ENCODE data around the gene COA5.

Gene COA5

GRCh38 chr2:98556344-98557033, 51.8 kb downstream of the COA5 start:
- H3K4me3 ChIP-seq (ENCODE audit: low read depth, low read length) = no peak overlapping the region
- no peak for DNase-seq (ENCODE audit: low read depth, low spot score)
- ChIA-PET POLR2A (no interaction called here), CTCF (interaction anchor here (0.6 kb wide), 1 partner anchor 13 kb away, joined by 4 read pairs; no protein-coding TSS in a partner anchor)
- TF ChIP-seq, protein P1, sequence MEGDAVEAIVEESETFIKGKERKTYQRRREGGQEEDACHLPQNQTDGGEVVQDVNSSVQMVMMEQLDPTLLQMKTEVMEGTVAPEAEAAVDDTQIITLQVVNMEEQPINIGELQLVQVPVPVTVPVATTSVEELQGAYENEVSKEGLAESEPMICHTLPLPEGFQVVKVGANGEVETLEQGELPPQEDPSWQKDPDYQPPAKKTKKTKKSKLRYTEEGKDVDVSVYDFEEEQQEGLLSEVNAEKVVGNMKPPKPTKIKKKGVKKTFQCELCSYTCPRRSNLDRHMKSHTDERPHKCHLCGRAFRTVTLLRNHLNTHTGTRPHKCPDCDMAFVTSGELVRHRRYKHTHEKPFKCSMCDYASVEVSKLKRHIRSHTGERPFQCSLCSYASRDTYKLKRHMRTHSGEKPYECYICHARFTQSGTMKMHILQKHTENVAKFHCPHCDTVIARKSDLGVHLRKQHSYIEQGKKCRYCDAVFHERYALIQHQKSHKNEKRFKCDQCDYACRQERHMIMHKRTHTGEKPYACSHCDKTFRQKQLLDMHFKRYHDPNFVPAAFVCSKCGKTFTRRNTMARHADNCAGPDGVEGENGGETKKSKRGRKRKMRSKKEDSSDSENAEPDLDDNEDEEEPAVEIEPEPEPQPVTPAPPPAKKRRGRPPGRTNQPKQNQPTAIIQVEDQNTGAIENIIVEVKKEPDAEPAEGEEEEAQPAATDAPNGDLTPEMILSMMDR (IDR thresholded peaks at IDR 0.05; ENCODE audit: insufficient read depth, low read length, missing control alignments) = no peak

GRCh38 chr2:98555696-98556095, 52.6 kb downstream of the COA5 start:
- TF ChIP-seq, protein P1 (IDR thresholded peaks at IDR 0.05; ENCODE audit: insufficient read depth, low read length, missing control alignments) = no peak
- POLR2A ChIA-PET = no interaction called here
- DNase-seq (ENCODE audit: low read depth, low spot score) = no peak
- CTCF ChIA-PET = no interaction called here
- no peak overlapping the region for H3K4me3 ChIP-seq (ENCODE audit: low read depth, low read length)

- POLR2A ChIA-PET = no interaction called here
- no peak overlapping the region for H3K4me3 ChIP-seq (ENCODE audit: low read depth, low read length)
These were observed 54.0 kb downstream of the COA5 start for GRCh38 chr2:98554116-98554861.

GRCh38 chr2:98552499-98553179, 55.7 kb downstream of the COA5 start:
- ChIA-PET POLR2A (no interaction called here), CTCF (no interaction called here)

More at GRCh38 chr2:98554116-98554861, 54.0 kb downstream of the COA5 start:
- CTCF ChIA-PET = no interaction called here
- DNase-seq (ENCODE audit: low read depth, low spot score) = no peak
- TF ChIP-seq, protein P1 (IDR thresholded peaks at IDR 0.05; ENCODE audit: insufficient read depth, low read length, missing control alignments) = no peak

DNA sequence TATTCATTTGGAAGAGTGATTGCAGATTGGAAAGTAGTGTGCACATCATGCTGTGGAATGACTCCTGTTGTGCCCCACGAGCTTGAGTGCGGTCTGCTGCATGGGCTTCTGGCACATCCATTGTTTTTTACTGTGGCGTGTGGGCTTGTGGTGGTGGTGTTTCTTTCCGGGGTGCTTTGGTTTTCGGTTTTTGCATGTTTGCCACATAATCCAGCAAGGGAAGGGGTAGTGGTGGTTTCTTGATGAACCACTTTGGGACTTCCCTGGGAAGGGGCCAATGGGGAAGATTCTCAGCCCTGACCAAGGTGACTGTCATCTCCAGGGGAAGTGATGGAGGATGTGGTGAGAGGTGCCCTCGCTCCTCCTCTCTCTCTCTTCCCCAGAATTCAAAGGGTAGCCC, 57.0 kb downstream of the COA5 start:
- ChIA-PET POLR2A (no interaction called here), CTCF (interaction anchor here (0.9 to 1.5 kb wide), 2 partner anchors 9 to 19 kb away, joined by 3 to 4 read pairs; no protein-coding TSS in a partner anchor)
- no peak for DNase-seq (ENCODE audit: low read depth, low spot score)
- TF ChIP-seq, protein P1 (IDR thresholded peaks at IDR 0.05; ENCODE audit: insufficient read depth, low read length, missing control alignments) = no peak
- H3K4me3 ChIP-seq (ENCODE audit: low read depth, low read length) = no peak overlapping the region

More at GRCh38 chr2:98552499-98553179, 55.7 kb downstream of the COA5 start:
- TF ChIP-seq, protein P1 (IDR thresholded peaks at IDR 0.05; ENCODE audit: insufficient read depth, low read length, missing control alignments) = no peak
- DNase-seq (ENCODE audit: low read depth, low spot score) = peak; percentile 67
- no peak overlapping the region for H3K4me3 ChIP-seq (ENCODE audit: low read depth, low read length)

- ChIA-PET CTCF (no interaction called here), POLR2A (no interaction called here)
- no peak for DNase-seq (ENCODE audit: low read depth, low spot score)
- no peak overlapping the region for H3K4me3 ChIP-seq (ENCODE audit: low read depth, low read length)
- TF ChIP-seq, protein P1 (IDR thresholded peaks at IDR 0.05; ENCODE audit: insufficient read depth, low read length, missing control alignments) = no peak
These were observed 58.1 kb downstream of the COA5 start for GRCh38 chr2:98550165-98550564.

Data from AG04449 (cell line).